Ishikawa (cell line): ENCODE results near the gene GRIK4.

ENCODE experiments used
- CEBPB ChIP-seq: IDR thresholded peaks from 2 replicates; pipeline ENCODE4 v1.6.1; 2012
- CREB1 ChIP-seq: IDR thresholded peaks from 2 replicates; pipeline ENCODE4 v1.6.1; 2012; ENCODE audit warnings: low read depth
- EGR1 ChIP-seq: IDR thresholded peaks from 2 replicates; pipeline ENCODE4 v1.6.1; 2012
- EP300 ChIP-seq: IDR thresholded peaks from 2 replicates; pipeline ENCODE4 v1.6.1; 2012; ENCODE audit warnings: borderline replicate concordance
- FOXM1 ChIP-seq: IDR thresholded peaks from 2 replicates; pipeline ENCODE4 v1.6.1; 2012; ENCODE audit warnings: low read depth, borderline replicate concordance
- NFIC ChIP-seq: IDR thresholded peaks from 2 replicates; pipeline ENCODE4 v1.6.1; 2012
- RAD21 ChIP-seq: IDR thresholded peaks from 2 replicates; pipeline ENCODE4 v1.6.1; 2012; ENCODE audit warnings: low read depth
- TAF1 ChIP-seq: IDR thresholded peaks from 2 replicates; pipeline ENCODE4 v1.6.1; 2012; ENCODE audit warnings: low read depth, mild to moderate bottlenecking
- TCF12 ChIP-seq: IDR thresholded peaks from 2 replicates; pipeline ENCODE4 v1.6.1; 2012; ENCODE audit warnings: low read depth
- YY1 ChIP-seq: IDR thresholded peaks from 2 replicates; pipeline ENCODE4 v1.6.1; 2012; ENCODE audit warnings: low read depth
- TF ChIP-seq, protein P1 (sequence below): IDR thresholded peaks from 2 replicates; pipeline ENCODE4 v1.6.1; 2012
- TF ChIP-seq, protein P2 (sequence below): IDR thresholded peaks from 2 replicates; pipeline ENCODE4 v1.6.1; 2012; ENCODE audit warnings: low read depth, mild to moderate bottlenecking

DNA sequence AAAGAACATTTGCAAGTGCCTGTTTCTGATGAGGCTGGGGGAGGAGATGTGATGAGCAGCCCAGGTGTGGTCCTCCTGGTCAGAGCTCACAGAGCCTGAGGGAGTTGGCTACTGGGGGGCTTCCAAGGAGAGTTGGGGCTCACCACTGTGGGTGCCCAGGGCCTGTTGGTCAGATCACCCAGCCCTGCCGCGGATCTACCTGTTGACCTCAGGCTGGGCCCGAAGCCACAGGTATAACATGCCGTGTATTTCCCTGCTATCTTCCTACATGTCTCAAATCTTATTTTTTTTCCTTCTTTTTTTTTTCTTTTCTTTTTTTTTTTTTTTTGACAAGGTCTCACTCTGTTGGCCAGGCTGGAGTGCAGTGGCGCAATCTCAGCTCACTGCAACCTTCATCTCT, 312.7 kb downstream of the GRIK4 start:
- TF ChIP-seq RAD21 (no peak), YY1 (no peak), CEBPB (no peak), TAF1 (no peak), NFIC (no peak), EP300 (no peak), EGR1 (no peak), FOXM1 (no peak), TCF12 (no peak), CREB1 (no peak)
- TF ChIP-seq, protein P1, sequence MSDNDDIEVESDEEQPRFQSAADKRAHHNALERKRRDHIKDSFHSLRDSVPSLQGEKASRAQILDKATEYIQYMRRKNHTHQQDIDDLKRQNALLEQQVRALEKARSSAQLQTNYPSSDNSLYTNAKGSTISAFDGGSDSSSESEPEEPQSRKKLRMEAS, result no peak
- TF ChIP-seq, protein P2, sequence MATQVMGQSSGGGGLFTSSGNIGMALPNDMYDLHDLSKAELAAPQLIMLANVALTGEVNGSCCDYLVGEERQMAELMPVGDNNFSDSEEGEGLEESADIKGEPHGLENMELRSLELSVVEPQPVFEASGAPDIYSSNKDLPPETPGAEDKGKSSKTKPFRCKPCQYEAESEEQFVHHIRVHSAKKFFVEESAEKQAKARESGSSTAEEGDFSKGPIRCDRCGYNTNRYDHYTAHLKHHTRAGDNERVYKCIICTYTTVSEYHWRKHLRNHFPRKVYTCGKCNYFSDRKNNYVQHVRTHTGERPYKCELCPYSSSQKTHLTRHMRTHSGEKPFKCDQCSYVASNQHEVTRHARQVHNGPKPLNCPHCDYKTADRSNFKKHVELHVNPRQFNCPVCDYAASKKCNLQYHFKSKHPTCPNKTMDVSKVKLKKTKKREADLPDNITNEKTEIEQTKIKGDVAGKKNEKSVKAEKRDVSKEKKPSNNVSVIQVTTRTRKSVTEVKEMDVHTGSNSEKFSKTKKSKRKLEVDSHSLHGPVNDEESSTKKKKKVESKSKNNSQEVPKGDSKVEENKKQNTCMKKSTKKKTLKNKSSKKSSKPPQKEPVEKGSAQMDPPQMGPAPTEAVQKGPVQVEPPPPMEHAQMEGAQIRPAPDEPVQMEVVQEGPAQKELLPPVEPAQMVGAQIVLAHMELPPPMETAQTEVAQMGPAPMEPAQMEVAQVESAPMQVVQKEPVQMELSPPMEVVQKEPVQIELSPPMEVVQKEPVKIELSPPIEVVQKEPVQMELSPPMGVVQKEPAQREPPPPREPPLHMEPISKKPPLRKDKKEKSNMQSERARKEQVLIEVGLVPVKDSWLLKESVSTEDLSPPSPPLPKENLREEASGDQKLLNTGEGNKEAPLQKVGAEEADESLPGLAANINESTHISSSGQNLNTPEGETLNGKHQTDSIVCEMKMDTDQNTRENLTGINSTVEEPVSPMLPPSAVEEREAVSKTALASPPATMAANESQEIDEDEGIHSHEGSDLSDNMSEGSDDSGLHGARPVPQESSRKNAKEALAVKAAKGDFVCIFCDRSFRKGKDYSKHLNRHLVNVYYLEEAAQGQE, result no peak
